Measurements from ENCODE around the gene IGF2BP3.
A peak's percentile ranks its signal among the peaks of the same experiment; 100 is the strongest.

Gene IGF2BP3

DNA sequence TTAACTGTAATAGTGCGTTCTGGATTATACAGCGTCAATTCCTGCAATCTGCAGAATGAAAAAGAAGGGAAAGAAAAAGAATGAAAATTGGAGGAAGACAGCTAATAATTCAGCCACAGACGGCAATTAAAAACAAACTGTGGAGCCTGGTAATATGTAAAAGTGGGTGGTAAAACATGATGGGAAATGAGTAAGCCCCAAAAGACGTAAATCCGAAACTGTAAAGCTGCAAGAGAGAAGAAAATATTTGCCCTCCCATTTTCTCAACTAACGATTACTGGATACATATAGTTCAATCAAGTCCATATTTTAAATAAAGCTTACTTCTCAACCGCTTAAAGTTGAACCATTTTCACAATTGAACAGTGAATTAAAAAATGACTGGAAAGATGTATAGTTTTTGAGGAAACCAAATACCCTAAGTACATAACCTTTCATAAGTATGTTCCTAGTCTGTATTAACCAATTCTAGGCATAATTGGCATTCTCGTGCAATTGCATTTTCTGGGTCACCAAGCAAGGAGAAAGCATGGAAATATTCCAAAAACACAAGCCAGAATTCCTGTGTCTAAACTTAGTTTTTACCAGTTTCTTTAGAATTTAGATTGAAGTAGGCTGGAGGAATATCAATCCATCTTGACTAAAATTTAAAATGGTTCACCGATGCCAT, 126.3 kb downstream of the IGF2BP3 start (continued):
- TF ChIP-seq, protein P1, sequence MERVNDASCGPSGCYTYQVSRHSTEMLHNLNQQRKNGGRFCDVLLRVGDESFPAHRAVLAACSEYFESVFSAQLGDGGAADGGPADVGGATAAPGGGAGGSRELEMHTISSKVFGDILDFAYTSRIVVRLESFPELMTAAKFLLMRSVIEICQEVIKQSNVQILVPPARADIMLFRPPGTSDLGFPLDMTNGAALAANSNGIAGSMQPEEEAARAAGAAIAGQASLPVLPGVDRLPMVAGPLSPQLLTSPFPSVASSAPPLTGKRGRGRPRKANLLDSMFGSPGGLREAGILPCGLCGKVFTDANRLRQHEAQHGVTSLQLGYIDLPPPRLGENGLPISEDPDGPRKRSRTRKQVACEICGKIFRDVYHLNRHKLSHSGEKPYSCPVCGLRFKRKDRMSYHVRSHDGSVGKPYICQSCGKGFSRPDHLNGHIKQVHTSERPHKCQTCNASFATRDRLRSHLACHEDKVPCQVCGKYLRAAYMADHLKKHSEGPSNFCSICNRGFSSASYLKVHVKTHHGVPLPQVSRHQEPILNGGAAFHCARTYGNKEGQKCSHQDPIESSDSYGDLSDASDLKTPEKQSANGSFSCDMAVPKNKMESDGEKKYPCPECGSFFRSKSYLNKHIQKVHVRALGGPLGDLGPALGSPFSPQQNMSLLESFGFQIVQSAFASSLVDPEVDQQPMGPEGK (CRISPR knock-in tag; IDR thresholded peaks at IDR 0.05; ENCODE audit: borderline replicate concordance), result no peak
- no peak for TF ChIP-seq TOX (CRISPR knock-in tag; IDR thresholded peaks at IDR 0.05; ENCODE audit: borderline replicate concordance)
- TF ChIP-seq ZNF8 (CRISPR knock-in tag; IDR thresholded peaks at IDR 0.05), result no peak

DNA sequence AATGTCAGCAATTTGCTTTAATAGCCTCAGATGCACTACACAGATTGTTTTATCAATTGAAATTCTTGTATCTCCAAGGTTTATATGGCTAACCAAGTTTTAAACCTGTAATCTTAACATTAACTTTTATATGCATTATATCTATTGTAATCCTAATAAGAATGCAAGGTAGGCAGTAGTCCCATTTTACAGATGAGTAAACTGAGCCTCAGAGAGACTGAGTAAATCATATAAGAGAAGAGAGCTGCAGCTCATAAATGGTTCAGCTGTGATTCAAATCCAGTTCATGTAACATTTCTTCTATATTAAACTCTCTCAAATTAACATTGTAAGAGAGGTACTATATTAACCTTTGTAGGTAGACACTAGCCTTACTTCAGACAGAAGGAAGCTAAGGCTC, 127.2 kb downstream of the IGF2BP3 start:
- TF ChIP-seq GLIS3 (CRISPR knock-in tag; IDR thresholded peaks at IDR 0.05), result no peak
- TF ChIP-seq ZC3H10 (CRISPR knock-in tag; IDR thresholded peaks at IDR 0.05), result no peak
- TF ChIP-seq PPARA (CRISPR knock-in tag; IDR thresholded peaks at IDR 0.05; ENCODE audit: borderline replicate concordance), result no peak
- TF ChIP-seq, protein P1 (CRISPR knock-in tag; IDR thresholded peaks at IDR 0.05; ENCODE audit: borderline replicate concordance), result no peak
- TF ChIP-seq, protein P2, sequence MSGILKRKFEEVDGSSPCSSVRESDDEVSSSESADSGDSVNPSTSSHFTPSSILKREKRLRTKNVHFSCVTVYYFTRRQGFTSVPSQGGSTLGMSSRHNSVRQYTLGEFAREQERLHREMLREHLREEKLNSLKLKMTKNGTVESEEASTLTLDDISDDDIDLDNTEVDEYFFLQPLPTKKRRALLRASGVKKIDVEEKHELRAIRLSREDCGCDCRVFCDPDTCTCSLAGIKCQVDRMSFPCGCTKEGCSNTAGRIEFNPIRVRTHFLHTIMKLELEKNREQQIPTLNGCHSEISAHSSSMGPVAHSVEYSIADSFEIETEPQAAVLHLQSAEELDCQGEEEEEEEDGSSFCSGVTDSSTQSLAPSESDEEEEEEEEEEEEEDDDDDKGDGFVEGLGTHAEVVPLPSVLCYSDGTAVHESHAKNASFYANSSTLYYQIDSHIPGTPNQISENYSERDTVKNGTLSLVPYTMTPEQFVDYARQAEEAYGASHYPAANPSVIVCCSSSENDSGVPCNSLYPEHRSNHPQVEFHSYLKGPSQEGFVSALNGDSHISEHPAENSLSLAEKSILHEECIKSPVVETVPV (CRISPR knock-in tag; IDR thresholded peaks at IDR 0.05), result no peak
- TF ChIP-seq ZNF8 (CRISPR knock-in tag; IDR thresholded peaks at IDR 0.05), result no peak
- TF ChIP-seq ZFP3 (CRISPR knock-in tag; IDR thresholded peaks at IDR 0.05), result no peak
- TF ChIP-seq, protein P3, sequence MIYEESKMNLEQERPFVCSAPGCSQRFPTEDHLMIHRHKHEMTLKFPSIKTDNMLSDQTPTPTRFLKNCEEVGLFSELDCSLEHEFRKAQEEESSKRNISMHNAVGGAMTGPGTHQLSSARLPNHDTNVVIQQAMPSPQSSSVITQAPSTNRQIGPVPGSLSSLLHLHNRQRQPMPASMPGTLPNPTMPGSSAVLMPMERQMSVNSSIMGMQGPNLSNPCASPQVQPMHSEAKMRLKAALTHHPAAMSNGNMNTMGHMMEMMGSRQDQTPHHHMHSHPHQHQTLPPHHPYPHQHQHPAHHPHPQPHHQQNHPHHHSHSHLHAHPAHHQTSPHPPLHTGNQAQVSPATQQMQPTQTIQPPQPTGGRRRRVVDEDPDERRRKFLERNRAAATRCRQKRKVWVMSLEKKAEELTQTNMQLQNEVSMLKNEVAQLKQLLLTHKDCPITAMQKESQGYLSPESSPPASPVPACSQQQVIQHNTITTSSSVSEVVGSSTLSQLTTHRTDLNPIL (CRISPR knock-in tag; IDR thresholded peaks at IDR 0.05; ENCODE audit: low read depth), result no peak
- TF ChIP-seq ZFP30 (CRISPR knock-in tag; IDR thresholded peaks at IDR 0.05), result no peak
- TF ChIP-seq ESRRG (CRISPR knock-in tag; IDR thresholded peaks at IDR 0.05), result no peak
- TF ChIP-seq ARNTL (CRISPR knock-in tag; IDR thresholded peaks at IDR 0.05; ENCODE audit: borderline replicate concordance, low read depth), result no peak
- no peak for TF ChIP-seq BACH2 (CRISPR knock-in tag; IDR thresholded peaks at IDR 0.05; ENCODE audit: borderline replicate concordance)
- no peak for TF ChIP-seq SNAI2 (CRISPR knock-in tag; IDR thresholded peaks at IDR 0.05)
- TF ChIP-seq ISL1 (CRISPR knock-in tag; IDR thresholded peaks at IDR 0.05), result no peak
- TF ChIP-seq ZNF565 (CRISPR knock-in tag; conservative IDR thresholded peaks at IDR 0.05; ENCODE audit: low read depth), result no peak
- no peak for TF ChIP-seq TOX (CRISPR knock-in tag; IDR thresholded peaks at IDR 0.05; ENCODE audit: borderline replicate concordance)
- no peak for ATAC-seq

DNA sequence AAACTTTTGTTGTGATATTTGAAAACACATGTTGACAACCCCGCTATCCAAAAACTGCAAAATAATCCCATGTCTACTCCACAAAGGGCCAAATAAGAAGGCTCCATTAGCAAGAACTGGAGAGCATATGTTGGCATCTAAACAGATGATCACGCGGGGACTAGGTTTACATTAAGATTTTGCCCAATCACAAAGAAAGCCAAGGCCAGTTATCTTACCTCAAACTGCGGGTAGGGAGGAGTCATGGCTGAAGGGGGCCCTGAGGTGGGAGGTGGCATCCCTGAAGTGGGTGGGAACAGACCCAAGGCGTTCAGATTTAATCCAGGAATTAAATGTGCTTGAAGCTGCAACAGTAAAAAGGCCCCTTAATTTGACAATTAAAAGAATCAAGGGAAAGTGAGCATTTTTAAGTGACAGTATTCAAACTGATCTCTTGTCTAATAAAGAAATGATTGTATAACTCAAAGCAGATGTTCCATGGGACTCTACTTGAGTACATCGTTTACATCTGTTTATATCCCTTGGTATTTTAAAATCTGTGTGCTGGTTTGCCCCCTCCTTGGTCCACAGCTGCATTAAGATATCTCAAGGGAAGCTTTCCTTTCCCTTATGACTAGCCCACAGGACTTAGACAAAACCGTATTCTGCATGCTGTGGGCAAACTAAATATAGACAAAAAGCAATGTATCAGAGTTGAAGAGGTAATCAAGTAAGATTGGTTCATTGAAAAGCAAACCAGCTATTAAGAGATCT, 128.3 kb downstream of the IGF2BP3 start:
- ATAC-seq, result peak; percentile 54

DNA sequence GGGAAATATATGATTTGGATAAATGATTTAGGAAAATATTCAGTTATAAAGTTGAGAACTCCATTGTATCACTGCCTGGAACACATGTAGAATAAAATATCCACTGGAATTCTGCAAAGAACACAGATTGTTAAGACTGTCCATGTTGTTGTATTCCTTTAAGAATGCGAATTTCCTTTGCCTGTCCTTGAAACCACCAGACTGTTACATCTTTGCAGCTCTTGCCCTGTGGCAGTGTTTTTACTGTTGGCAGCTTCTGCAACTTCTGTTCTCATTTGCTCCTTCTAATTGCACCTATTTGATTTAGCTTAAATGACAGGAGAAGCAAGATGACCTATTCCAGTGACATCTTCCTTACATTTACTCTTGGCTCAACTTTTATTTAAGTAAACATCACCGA, 131.4 kb downstream of the IGF2BP3 start:
- no peak for ATAC-seq
- TF ChIP-seq ZNF565 (CRISPR knock-in tag; conservative IDR thresholded peaks at IDR 0.05; ENCODE audit: low read depth), result no peak

More for the DNA sequence above, 128.3 kb downstream of the IGF2BP3 start:
- TF ChIP-seq ISL1 (CRISPR knock-in tag; IDR thresholded peaks at IDR 0.05), result no peak
- TF ChIP-seq TCF4 (CRISPR knock-in tag; IDR thresholded peaks at IDR 0.05; ENCODE audit: borderline replicate concordance), result peak; percentile 71; the same call in 1 of the 2 replicates

DNA sequence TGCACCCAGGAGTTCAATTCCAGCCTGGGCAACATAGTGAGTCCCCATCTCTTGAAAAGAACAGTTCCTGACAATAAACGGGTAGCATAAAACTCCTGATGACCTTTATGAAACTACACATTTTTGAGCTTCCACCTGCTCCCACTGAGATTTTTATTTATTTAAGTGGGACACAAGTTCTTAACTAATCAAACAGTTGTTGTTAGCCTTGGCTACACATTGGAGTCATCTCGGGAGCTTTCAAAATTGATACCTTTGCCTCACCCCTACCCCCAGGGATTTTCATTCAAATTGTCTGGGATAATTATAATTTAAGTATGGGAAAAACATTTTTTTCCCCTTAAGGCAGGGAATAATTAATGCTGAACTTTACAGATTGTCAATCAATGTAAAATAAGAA, 131.9 kb downstream of the IGF2BP3 start:
- ATAC-seq, result no peak
- no peak for TF ChIP-seq ZNF8 (CRISPR knock-in tag; IDR thresholded peaks at IDR 0.05)
- TF ChIP-seq CSDC2 (CRISPR knock-in tag; IDR thresholded peaks at IDR 0.05), result no peak
- TF ChIP-seq, protein P3 (CRISPR knock-in tag; IDR thresholded peaks at IDR 0.05; ENCODE audit: low read depth), result no peak
- TF ChIP-seq RARB (CRISPR knock-in tag; IDR thresholded peaks at IDR 0.05), result no peak
- no peak for TF ChIP-seq TCF4 (CRISPR knock-in tag; IDR thresholded peaks at IDR 0.05; ENCODE audit: borderline replicate concordance)
- TF ChIP-seq BACH2 (CRISPR knock-in tag; IDR thresholded peaks at IDR 0.05; ENCODE audit: borderline replicate concordance), result no peak
- TF ChIP-seq, protein P2 (CRISPR knock-in tag; IDR thresholded peaks at IDR 0.05), result no peak
- TF ChIP-seq ZNF565 (CRISPR knock-in tag; conservative IDR thresholded peaks at IDR 0.05; ENCODE audit: low read depth), result no peak
- TF ChIP-seq GLIS3 (CRISPR knock-in tag; IDR thresholded peaks at IDR 0.05), result no peak
- TF ChIP-seq OSR1 (CRISPR knock-in tag; IDR thresholded peaks at IDR 0.05), result no peak
- TF ChIP-seq ZC3H10 (CRISPR knock-in tag; IDR thresholded peaks at IDR 0.05), result no peak
- TF ChIP-seq, protein P1 (CRISPR knock-in tag; IDR thresholded peaks at IDR 0.05; ENCODE audit: borderline replicate concordance), result no peak
- TF ChIP-seq PPARA (CRISPR knock-in tag; IDR thresholded peaks at IDR 0.05; ENCODE audit: borderline replicate concordance), result no peak
- TF ChIP-seq ISL1 (CRISPR knock-in tag; IDR thresholded peaks at IDR 0.05), result no peak

Data from SK-N-SH treated with all-trans-retinoic acid at 6 μM for 48 hours (cell line).